HEK293T (cell line): Measurements from ENCODE around the gene FNDC3B.

Experiments used
- CTCF ChIA-PET: fragments of 350-600 bp; formaldehyde crosslinking; extraction: SDS; loops from one replicate; lab custom pipeline; 2021; ENCODE audit warnings: antibody characterized with exemption, inconsistent platforms; lab: Yijun Ruan, JAX
- POLR2A ChIA-PET: fragments of 350-600 bp; formaldehyde crosslinking; extraction: SDS; loops from one replicate; lab custom pipeline; 2020; ENCODE audit warnings: antibody characterized with exemption, inconsistent platforms; lab: Yijun Ruan, JAX
- DNase-seq: peaks from one replicate; pipeline ENCODE4 v3.0.0; 2012; ENCODE audit warnings: mixed read lengths; ENCODE audit errors: extremely low spot score
- ARNT ChIP-seq: fragments of 450-650 bp; IDR thresholded peaks from 2 replicates; pipeline ENCODE4 v1.6.1; 2017; ENCODE audit warnings: mild to moderate bottlenecking
- BHLHE40 ChIP-seq: fragments of 450-650 bp; IDR thresholded peaks from 2 replicates; pipeline ENCODE4 v1.6.1; 2016; ENCODE audit warnings: mild to moderate bottlenecking, moderate library complexity, borderline replicate concordance
- CTBP1 ChIP-seq: fragments of 450-650 bp; IDR thresholded peaks from 2 replicates; pipeline ENCODE4 v1.6.1; 2016; ENCODE audit warnings: borderline replicate concordance
- ELF4 ChIP-seq: fragments of 450-650 bp; IDR thresholded peaks from 2 replicates; pipeline ENCODE4 v1.6.1; 2017; ENCODE audit warnings: antibody characterized with exemption
- FOXA1 ChIP-seq: fragments of 450-650 bp; IDR thresholded peaks from 2 replicates; pipeline ENCODE4 v1.6.1; 2016; ENCODE audit warnings: mild to moderate bottlenecking
- FOXK2 ChIP-seq: fragments of 450-650 bp; IDR thresholded peaks from 2 replicates; pipeline ENCODE4 v1.6.1; 2016; ENCODE audit warnings: mild to moderate bottlenecking
- FOXM1 ChIP-seq: fragments of 450-650 bp; IDR thresholded peaks from 2 replicates; pipeline ENCODE4 v1.6.1; 2017; ENCODE audit warnings: mild to moderate bottlenecking, borderline replicate concordance
- HDGF ChIP-seq: fragments of 450-650 bp; IDR thresholded peaks from 2 replicates; pipeline ENCODE4 v1.6.1; 2017; ENCODE audit warnings: antibody characterized with exemption, borderline replicate concordance
- L3MBTL2 ChIP-seq: fragments of 450-650 bp; conservative IDR thresholded peaks from 2 replicates; pipeline ENCODE4 v1.6.1; 2016; ENCODE audit warnings: mild to moderate bottlenecking
- LEF1 ChIP-seq: fragments of 450-650 bp; IDR thresholded peaks from 2 replicates; pipeline ENCODE4 v1.6.1; 2017; ENCODE audit warnings: mild to moderate bottlenecking, borderline replicate concordance
- NFRKB ChIP-seq: fragments of 450-650 bp; IDR thresholded peaks from 2 replicates; pipeline ENCODE4 v1.6.1; 2016; ENCODE audit warnings: mild to moderate bottlenecking, moderate library complexity
- PKNOX1 ChIP-seq: fragments of 450-650 bp; IDR thresholded peaks from 2 replicates; pipeline ENCODE4 v1.6.1; 2016
- SP1 ChIP-seq: fragments of 450-650 bp; IDR thresholded peaks from 2 replicates; pipeline ENCODE4 v1.6.1; 2017
- SUZ12 ChIP-seq: fragments of 450-650 bp; IDR thresholded peaks from 2 replicates; pipeline ENCODE4 v1.6.1; 2016; ENCODE audit warnings: mild to moderate bottlenecking
- TARDBP ChIP-seq: fragments of 450-650 bp; IDR thresholded peaks from 2 replicates; pipeline ENCODE4 v1.6.1; 2016
- ZNF384 ChIP-seq: fragments of 450-650 bp; IDR thresholded peaks from 2 replicates; pipeline ENCODE4 v1.6.1; 2016

The FNDC3B gene

DNA sequence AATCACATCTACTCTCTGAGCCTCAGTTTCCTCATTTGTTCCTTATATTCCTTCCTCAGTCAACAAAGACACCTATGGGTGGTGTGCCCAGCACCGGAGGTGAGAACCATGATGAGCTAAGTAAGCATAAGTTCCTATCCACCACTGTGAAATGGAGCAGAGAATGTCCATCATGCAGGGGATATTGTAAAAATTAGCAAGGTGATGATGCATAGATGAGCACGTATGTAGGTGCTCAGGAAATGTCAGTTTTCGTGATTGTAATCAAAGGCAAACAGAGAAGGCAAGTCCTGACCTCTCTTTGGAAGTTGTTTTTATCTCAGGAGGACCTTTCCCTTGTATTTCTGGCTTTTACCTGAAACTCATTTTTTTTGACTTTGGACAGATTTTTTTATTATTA, 243.5 kb downstream of the FNDC3B start:
- no peak for DNase-seq
- POLR2A ChIA-PET, result no interaction called here
- CTCF ChIA-PET, result no interaction called here
- TF ChIP-seq L3MBTL2 (no peak), FOXA1 (no peak), BHLHE40 (no peak), HDGF (no peak), TARDBP (no peak), ELF4 (no peak), FOXM1 (no peak), PKNOX1 (no peak), SUZ12 (no peak), CTBP1 (no peak), SP1 (no peak), FOXK2 (no peak), LEF1 (no peak), ZNF384 (no peak), NFRKB (no peak), ARNT (no peak)

- DNase-seq, result no peak
- ChIA-PET POLR2A (no interaction called here), CTCF (interaction anchor here (0.5 kb wide), 1 partner anchor 330 kb away, joined by 3 read pairs; no protein-coding TSS in a partner anchor)
- TF ChIP-seq FOXK2 (no peak), LEF1 (no peak), ZNF384 (no peak), PKNOX1 (no peak), NFRKB (no peak), SUZ12 (no peak), L3MBTL2 (no peak), TARDBP (no peak), ELF4 (no peak), HDGF (no peak), CTBP1 (no peak)
Observed at GRCh38 chr3:172283841-172284357, 244.5 kb downstream of the FNDC3B start.

GRCh38 chr3:172285844-172286243, 246.5 kb downstream of the FNDC3B start:
- TF ChIP-seq SUZ12 (no peak), SP1 (no peak), FOXA1 (no peak), FOXK2 (no peak), CTBP1 (no peak), HDGF (no peak)
- CTCF ChIA-PET, result interaction anchor here (0.6 to 1.1 kb wide), 2 partner anchors 9 to 346 kb away, joined by 3 to 4 read pairs; no protein-coding TSS in a partner anchor
- no peak for DNase-seq
- POLR2A ChIA-PET, result no interaction called here

DNA sequence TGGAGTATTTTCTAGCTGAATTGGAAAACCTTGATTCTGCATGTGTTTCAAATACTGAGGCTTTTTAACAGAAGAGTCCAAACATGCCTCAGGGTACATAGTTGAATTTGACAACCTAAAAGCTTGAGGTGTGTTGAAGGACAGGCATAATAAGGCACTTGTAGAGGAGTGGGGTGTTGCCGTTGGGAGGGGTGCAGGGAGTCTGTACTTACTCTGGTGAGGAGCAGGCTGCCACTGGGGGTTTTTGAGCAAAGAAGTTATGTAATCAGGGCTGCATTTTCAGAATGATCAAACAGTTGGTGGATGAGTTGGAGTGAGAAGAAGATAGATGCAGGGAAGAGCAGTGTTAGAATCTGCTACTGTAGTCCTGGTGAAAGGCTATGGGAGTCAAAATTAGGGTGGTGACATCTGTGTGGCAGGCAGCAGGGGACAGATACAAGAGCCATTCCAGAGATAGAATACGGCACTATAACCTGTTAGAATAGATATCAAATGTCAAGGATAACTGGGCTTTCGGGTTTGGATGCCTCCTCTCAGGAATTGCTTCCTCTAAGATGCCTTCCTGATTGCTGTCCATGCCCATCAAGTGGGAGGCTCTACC, 247.3 kb downstream of the FNDC3B start:
- DNase-seq, result no peak
- TF ChIP-seq FOXM1 (no peak), CTBP1 (no peak), FOXA1 (no peak), SUZ12 (no peak), HDGF (no peak), BHLHE40 (no peak), PKNOX1 (no peak), ELF4 (no peak), L3MBTL2 (no peak), ZNF384 (no peak), TARDBP (no peak)
- ChIA-PET POLR2A (no interaction called here), CTCF (interaction anchor here (0.6 kb wide), 1 partner anchor 347 kb away, joined by 4 read pairs; no protein-coding TSS in a partner anchor)

DNA sequence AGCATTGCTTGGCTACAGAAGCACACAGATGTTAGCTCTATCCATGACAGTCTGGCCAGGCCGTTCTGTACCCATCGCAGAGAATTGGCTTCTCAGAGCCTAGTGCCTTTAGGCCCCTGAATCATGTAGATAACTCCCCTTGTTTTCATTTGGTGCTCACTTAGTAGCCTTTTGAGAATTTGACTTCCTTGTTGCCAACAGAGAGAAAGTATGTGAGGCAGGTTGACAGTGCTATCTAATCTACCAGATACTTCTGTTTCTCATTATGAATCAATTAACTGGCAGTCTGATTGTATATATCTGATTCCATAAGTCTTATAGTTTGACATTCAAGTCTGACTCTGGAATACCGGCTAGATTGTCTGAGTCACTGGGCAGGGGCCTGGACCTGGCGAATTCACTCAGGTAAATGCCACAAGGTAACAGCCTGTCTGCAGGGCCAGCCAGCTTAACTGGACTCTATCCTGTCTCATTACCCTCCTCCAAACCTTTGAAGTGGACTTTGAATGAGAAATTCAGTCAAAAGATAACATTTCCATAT, 248.6 kb downstream of the FNDC3B start:
- DNase-seq, result no peak
- no peak for TF ChIP-seq NFRKB
- no peak for TF ChIP-seq SP1
- no peak for TF ChIP-seq HDGF
- CTCF ChIA-PET, result no interaction called here
- POLR2A ChIA-PET, result no interaction called here

DNA sequence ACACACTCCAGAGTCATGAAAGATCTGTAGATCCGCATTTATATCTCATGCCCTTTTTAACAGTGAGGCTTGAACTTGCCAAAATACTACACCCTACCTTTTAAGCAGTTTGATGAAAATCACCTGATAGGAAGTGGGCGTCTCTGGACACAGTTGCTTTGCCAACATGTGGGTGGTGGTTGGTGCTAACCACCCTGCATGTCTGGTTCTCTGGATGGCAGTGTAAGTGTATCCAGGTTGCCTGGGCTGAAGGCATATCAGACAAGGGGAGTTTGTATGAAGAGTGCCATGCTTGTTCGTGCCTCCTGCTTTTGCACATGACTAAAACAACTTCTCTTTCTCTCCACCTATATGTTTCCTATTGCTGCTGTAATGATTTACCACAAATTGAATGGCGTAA, 249.3 kb downstream of the FNDC3B start:
- DNase-seq, result no peak
- ChIA-PET POLR2A (no interaction called here), CTCF (no interaction called here)

More for the DNA sequence above, 249.3 kb downstream of the FNDC3B start:
- TF ChIP-seq BHLHE40 (no peak), FOXA1 (no peak), HDGF (no peak), SP1 (no peak), FOXM1 (no peak), FOXK2 (no peak), NFRKB (no peak), PKNOX1 (no peak), L3MBTL2 (no peak), ZNF384 (no peak), ARNT (no peak), CTBP1 (no peak), LEF1 (no peak)
